HepG2 (cell line): ENCODE results near the gene CFAP99.

Experiments
- CREB1 ChIP-seq, 2 experiments: fragments of 450-650 bp in 1 of 2; IDR thresholded peaks; 2 replicates each; pipeline ENCODE4 v1.6.1; 2016 to 2017; ENCODE audit warnings: control low read depth in 1 of 2, mild to moderate bottlenecking in 1 of 2, missing compliant biosample characterization in 1 of 2, missing genetic modification characterization in 1 of 2
- ETV5 ChIP-seq: IDR thresholded peaks from 2 replicates; pipeline ENCODE4 v1.6.1; 2018; ENCODE audit warnings: missing biosample characterization, missing genetic modification reagents, inconsistent platforms, borderline replicate concordance
- GATAD2A ChIP-seq: IDR thresholded peaks from 2 replicates; pipeline ENCODE4 v1.6.1; 2016
- U2AF1 ChIP-seq: fragments of 200-400 bp; formaldehyde crosslinking; optimal IDR thresholded peaks from 2 replicates; pipeline ENCODE3; 2017; ENCODE audit warnings: mild to moderate bottlenecking, low read depth, low read length

GRCh38 chr4:2396781-2397368 lies 21.9 kb upstream of the CFAP99 start:
- TF ChIP-seq CREB1 (IDR thresholded peaks at IDR 0.05) (no peak), CREB1 (CRISPR knock-in tag; IDR thresholded peaks at IDR 0.05) (no peak), ETV5 (CRISPR knock-in tag) (no peak), GATAD2A (CRISPR knock-in tag) (no peak), U2AF1 (no peak)
